Myocyte (in vitro differentiated cells): ENCODE data around the gene GINS2. TPM values are rescaled to one million over a fixed set of nuclear protein-coding genes. Genes with fewer than 3 reads are reported as not detected.

Experiments used
- DNase-seq: peaks from one replicate; pipeline ENCODE4 v3.0.0-alpha.2; 2012; ENCODE audit warnings: low read depth
- total RNA-seq: library from RNA; depleted of rRNA; stranded (reverse); fragments of >200 nt; gene quantifications from 2 replicates; pipeline ENCODE4 v1.2.3, GENCODE V29; 2014

Gene GINS2
- total RNA-seq, 1 donor from 2014 or later = 0.88 TPM

DNA sequence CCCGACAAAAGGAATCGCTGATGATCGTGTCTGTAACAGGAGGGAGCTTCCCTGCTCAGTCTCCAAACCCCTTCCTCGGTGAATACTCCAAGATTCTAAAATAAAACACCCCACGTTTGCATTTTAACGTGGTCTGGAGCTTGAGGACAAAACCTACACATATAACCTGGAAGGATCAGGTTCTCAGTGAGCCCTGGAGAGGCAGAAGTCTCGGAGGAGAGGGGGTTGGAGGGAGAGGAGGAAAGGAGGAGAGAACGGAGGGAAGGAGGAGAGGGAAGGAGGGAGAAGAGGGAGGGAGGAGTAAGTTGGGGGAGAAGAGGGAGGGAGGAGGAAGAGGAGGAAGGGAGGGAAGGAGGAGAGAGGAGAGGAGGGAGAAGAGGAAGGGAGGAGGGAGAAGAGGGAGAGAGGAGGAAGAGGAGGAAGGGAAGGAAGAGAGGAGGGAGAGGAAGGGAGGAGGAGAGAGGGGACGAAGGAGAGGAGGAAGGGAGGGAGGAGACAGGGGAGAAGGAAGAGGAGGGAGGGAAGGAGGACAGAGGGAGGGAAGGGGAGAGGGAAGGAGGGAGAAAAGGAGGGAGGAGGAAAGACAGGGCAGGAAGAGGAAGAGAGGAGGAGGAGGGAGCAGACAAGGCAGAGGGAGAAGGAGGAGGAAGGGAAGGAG lies 27.4 kb upstream of the GINS2 start:
- no peak for DNase-seq

DNA sequence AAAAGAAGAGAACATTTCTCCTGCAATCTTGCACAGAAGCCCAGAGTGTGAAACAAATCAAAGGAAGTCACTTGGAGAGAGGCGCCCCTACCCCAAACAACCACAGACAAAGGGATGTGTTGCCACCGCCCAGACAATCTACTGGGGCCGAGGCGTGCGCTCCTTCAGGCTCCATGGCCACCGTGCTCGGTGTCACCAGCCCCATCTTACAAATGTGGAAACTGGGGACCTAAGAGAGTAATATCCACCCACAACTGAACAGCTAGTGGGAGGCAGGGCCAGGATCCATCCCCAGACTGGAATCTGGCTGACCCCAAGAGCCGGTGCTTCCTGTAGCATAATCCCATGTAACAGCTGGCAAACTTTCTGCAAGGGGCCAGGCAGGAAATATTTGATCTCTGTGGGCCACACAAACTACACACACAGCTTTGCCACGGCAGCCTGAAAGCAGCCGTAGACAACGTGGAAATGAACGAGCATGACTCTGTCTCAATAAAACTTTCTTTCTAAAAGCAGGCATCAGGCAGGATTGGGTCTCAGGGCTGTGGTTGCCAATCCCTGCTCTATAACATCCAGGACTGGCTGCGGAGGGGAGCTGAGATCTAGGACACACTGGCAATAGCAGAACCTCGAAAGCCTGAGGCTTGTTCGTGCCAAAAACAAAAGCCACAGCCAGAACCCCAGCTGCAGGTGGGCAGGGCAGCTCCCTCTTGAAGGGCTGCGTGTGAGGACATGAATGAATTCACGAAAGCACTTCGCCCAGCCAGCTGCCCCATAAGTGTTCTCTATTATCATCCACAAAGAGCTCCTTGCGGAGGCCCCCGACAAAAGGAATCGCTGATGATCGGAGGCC lies 26.6 kb upstream of the GINS2 start:
- peak; percentile 72 for DNase-seq

DNA sequence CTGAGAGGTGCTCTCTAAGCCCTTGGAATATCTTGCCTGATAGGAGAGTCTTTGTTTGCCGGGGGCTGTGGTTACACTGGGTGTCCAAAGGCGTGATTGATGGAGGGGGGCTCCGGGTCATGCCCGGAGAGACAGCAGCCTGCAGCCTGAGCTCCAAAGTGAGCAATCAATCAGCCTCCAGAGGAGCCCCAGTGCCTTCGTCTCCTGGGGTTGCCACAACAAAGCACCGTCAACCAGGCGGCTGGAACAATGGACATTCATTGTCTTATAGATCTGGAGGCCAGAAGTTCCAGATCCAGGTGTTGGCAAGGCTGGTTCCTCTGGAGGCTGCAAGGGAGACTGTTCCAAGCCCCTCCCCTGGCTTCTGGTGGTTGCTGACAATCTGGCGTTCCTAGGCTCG lies 24.0 kb upstream of the GINS2 start:
- DNase-seq = no peak

DNA sequence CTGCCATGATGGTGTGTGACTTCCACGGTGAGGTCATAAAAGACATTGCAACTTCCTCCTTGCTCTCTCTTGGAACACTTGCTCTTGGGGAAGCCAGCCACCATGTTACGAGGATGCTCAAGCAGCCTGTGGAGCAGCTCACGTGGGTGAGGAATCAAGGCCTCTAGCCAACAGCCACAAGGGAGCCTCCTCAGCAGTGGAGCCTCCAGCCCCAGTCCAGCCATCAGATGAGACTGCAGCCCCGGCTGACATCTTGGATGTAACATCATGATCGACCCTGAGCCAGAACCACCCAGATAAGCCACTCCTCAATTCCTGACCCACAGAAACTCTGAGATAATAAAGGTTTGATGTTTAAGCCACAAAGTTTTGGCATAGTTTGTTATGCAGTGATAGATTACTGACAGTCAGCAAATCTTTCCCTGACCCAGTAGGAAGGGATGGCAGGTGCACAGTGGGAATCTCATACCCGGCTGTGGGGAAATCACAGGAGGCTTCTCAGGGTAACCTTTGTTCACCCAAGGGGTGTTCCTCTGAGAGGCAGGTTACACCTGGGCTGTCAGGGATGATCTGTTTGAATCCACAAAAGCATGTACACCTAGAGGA lies 23.3 kb upstream of the GINS2 start:
- no peak for DNase-seq

DNA sequence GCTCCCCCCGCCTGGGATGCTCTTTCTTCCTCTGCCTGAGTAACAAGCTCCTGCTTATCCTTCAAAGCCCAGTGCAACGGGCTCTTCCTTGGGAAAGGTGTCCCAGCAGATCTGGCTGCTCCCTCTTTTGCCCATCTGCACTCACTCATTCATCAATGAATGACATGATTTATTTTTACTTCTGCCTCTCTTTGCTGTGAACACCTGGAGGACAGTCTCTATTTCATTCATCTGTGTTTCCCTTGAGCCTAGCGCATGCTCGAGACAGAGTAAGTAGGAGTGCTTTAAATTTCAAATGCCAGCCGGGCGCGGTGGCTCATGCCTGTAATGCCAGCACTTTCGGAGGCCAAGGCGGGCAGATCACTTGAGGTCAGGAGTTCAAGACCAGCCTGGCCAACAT lies 22.0 kb upstream of the GINS2 start:
- DNase-seq = no peak

DNA sequence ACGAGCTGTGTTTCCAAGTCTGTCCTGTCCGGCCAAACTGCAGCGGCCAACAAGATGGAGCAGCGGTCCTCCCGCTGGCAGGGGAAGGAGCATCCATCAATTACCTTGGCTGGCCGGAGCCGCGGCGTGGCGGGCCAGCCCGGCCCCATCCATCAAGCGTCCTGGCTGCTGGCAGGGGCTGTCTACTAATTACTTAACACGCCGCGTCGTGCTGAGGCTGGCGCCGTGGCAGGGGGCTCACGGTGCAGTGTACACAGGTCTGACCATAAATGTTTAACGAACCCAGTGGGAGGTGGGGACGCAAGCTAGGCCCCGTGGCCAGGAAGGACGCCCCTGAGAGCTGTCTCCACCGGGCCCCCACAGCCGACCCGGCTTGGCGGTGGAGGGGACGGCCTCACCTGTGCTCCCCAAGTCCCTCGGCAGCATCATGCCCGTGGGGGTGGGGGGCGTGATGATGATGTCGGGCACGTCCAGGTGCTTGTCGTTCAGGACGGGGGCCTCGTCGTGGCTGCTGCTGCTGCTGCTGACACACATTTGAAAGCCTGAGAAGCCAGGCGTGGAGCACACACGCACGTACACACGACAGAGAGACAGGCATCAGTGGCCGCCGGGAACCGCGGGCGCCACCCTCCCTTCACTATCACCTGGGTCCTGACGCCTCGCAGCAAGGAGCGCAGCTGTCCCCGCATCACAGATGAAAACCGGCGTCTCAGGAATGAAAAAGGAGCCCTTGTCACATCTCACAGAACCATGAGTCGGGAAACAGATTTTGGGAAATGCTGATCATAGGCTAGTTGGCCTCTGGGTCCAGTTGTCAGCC lies 21.2 kb upstream of the GINS2 start:
- DNase-seq = no peak

DNA sequence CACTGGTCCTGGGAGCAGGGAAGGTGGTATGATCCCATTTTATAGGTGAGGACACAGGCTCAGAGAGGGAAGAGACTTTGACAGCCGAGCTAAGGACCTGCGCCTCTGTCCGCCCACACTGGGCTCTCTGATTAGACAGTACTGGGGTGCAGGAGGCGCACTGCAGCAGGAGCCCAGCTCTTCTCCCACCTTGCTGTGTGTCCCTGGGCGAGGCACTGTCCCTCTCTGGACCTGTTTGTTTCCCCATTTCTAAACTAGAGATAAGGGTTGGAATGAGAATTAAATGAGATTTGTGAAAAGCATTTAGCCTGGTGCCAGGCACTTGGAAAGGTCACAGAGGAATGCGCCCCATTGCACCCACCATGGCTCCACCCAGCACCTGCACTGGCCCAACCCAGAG lies 19.6 kb upstream of the GINS2 start:
- no peak for DNase-seq

DNA sequence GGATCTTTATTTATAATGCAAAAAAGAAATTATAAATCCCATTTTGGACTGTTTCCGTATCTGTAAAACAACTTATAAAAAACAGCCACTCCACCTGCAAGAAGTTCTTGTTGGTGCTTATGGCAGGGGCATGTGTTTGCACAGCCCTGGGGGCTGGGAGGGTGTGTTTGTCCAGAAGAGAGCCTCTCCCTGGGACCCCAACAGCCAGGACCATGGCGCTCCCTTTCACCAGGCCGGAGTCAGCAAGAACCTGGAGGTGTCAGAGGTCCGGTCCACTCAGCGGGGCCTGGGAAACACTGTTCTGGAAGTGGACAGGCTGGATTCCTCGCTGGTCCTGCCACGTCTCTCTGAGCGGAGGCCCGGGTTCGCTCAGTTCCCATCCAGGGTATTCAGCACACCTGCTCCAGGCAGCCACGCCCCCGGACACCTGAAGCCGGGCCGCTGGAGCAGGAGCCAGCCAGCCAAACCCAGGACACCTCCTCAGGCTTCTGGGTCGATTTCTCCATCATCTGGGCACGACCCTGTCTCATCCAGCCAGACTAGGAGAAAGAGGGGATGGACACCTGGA lies 18.9 kb upstream of the GINS2 start:
- no peak for DNase-seq

DNA sequence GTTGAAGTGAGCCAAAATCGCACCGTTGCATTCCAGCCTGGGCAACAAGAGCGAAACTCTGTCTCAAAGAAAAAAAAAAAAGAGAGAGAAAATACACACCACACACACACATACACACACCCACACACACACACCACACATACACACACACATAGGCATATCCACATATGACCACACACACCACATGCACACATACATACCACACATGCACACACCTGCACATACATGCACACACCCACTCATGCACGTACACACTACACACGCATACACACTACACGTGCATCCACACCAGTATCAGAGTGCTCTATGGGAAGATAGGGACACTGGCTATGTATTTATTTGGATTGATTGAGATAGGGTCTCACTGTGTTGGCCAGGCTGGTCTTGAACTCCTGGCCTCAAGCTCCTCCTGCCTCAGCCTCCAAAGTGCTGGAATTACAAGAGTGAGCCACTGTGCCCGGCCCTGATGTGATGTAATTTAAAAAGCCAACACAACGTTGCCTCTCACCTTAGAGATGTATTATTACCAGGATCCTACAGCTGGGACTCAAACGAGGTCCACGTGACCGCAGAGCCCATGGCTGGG lies 17.8 kb upstream of the GINS2 start:
- no peak for DNase-seq

DNA sequence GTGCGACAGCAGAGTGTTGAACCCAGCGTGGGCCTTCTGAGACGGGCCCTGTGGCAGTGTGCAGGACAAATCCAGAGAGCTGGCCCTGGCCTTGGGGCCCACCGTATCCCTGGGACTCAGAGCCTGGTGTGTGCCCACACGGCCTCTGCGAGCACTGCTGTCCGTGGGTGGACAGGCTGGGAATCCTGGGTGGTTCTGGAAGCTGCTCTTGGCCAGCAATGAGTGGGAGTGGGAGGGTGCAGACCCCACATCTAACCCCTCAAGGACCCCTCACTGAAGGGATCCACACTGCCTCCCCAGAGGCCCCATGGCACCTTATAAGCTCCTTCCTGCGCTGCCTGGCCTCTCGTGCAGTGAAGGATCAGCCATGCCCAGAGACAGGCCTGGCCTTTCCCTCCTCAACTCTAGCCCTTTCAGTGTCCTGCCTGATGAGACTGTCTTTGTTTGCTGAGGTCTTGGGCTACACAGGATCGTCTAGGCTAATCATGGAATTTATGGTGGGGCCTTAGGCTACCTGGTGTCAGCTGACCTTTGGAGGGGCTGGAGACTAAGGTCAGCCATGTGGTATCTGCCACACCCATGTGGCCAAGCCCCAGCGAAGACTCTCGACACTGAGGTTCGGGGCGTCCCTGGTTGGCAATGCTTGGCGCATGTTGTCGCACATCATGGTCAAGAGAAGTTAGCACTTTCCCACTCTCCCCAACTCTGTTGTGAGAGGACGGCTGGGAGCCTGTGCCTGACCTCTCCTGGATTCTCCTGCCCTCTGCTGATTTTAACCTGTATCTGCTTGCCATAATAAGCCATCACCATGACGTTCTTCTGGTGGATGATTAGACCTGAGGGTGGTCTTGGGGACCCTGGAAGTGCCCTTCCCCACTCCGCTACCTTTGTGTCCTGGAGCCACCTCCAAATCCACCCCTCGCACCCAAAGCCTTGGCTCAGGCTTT lies 16.4 kb upstream of the GINS2 start:
- no peak for DNase-seq

DNA sequence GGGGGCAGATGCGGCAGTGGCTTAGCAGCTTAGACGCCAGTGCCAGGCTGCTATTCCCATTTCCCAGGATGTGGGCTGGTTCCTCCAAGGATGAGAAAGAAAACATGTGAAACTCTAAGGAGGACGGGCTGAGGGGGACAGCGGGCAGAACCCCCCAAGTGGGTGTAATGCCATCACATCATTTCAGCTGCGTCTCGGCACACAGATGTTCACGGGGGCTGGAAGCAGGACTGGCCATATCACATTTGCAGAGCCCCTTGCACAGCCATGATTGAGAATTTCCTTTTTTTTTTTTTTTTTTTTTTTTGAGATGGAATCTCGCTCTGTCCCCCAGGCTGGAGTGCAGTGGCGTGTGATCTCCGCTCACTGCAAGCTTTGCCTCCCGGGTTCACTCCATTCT lies 15.3 kb upstream of the GINS2 start:
- DNase-seq = no peak

DNA sequence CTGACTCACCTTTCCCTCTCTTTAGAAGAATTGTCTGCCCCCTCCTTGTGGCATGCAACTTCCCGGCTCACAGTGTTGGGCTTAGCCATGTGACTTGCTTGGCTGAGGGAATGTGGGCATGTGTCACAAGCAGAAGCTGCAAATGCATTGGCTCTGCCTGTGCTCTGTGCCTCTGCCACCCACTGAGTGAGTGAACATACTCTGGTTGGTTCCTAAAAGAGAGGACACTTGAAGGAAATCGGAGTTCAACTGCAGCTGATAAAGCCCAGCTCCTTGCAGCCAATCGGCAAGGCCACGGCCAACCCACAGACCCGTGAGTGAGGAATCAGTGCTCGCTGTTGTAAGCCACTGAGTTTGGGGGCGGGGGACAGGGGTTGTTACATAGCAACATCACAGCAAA lies 10.9 kb upstream of the GINS2 start:
- DNase-seq = peak; percentile 33

DNA sequence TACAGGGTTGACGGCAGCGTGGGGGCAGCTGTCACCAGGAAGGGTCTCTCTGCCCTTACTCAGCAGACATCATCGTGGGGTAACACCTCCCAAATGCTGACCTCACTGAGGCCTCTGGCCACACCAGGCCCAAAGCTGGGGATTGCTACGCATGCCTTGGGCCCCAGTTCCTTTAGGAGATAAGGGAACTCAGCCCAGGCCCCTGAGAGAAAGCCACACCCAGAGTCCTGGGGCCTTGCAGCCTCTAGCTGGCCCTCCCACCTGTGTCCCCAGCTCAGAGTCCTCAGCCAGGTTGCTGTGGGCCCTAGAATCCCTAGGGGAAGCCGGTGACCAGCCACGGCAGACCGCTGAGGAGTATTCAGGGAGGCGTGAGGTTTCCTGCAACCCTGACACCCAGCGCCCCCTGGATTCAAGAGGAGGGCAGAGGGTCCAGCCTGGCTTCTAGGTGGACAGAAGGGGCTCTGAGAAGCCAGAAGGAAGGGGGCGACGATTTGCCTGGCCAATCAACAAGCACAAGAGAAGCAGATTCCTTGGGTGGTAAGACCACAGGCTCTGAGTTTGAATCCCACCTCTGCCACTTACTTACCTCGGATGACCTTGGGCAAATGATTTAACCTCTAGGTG lies 10.3 kb upstream of the GINS2 start:
- DNase-seq = no peak

DNA sequence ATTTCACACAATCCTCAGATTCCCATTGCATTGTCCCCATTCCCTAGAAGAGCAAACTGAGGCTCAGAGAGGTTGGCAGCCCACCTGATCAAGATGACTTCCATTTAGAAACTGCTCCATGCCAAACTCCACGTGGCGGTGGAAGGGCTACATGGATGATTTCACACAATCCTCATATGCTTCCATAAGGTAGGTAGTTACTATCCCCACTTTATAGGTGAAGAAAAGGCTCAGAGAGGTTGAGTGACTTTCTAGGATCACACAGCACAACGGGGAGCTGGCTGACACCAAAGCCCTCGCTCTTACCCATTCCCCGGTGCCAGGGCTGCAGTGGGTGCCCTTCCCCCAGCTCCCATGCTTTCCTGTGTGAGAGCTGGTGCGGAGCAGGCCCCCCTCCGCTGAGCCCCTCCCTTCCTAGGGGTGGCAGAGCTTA lies 9.7 kb upstream of the GINS2 start:
- no peak for DNase-seq

DNA sequence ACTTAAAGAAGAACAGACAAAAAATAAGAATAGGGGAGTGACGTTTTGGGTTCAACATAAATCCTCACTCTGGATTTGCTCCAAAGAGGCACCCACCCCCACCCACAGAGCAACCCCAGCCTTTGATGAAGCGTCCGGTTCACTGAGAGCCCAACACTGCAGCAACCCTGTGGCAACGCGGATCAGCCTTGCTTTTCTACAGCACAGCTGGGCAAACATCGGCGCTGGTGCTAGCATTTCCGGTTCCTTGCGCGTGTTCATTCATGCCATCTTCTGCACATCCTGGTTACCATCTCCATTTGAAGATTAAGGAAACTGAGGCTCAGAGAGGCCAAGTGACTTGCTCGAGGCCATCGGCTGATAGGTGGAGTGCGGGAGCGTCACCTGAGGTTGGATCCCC lies 8.7 kb upstream of the GINS2 start:
- DNase-seq = no peak

DNA sequence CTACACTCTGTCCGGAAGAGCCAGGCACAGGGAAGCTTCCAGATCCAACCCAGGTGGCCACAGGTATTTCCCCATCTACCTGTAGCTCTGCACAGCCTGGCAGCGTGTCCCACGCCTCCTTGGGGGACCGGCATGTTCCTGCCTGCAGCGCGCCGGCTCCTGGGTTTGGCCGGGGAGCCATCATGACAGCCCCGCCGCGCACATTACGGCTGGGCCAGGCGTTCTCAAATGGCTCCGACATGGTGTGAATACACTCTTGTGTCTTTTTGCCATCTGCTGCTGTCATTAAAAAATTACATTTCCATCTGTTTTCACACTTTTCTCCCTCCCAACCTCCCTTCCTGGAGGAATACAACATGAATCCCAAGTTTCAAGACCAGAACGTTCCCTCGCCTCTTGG lies 8.0 kb upstream of the GINS2 start:
- no peak for DNase-seq

DNA sequence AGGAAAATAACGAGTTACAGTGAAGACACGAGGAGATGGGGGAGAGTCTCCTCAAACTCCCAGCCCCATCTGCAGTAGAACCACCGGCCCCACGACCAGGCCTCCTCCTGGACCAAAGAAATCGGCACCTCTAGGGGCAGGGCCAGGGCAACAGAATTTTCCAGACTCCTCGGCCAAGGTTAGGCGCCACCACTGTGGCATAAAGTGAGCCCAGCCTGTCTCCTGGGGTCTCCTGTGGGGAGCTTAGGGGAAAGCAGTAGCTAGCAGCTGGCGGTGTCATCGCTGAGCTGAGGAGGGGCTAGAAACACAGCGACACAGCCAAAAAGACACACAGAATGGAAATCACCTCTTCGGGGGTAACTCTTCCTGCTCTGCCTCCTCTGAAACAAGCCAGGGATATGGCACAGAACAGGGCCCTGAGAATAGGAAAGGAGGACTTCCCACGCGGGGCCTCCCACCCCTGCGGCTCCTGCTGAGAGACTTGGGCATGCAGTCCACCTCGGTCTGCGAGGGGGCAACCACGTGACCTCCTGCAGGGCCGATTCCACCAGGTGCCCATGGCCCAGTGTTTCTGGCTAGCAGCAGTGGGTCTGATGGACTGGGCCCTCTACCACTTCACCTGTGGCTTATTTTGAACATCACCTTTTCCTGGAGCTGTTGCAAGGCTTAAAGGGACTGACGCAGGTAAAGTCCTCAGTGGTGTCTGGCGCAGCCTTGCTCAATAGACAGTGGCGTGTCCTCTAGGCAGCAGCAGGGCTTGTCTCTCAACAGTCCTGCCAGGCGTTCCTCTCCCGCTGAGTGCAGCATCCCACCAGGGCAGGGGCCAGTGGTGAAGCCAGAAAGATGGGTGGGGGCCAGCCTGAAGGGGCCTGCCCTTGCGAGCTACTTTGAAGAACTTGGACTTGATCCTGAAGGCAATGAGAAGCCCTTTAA lies 6.7 kb upstream of the GINS2 start:
- no peak for DNase-seq

DNA sequence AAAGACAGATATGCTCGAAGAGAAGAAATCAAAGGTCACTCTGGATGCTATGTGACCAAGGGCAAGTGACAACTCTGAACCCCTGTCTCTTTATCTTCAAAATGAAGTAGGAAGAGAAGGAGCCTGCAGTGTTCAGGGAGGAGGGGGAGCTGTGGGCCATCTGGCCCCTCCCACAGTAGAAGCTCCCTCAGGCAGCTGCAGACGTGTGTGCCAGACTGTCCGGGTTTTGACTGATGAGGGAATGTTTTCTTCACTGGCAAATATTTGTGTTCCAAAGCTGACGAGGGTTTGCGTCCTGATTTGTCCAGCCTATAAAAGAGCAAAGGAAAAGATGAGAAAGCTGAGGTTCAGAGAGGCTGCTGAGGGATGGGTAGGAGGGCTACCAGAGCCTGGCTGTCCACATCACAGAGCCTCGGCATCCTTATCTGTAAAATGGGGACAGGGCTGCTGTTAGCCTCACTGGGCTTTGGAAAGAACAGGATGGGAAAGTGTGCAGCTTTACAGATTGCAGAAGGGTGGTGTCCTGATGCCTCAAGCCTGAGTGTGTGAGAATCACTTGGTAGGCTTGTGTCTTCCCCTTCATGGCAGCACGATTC lies 1.8 kb upstream of the GINS2 start:
- peak; percentile 34 for DNase-seq
